Stomach smooth muscle (tissue), 2 donors: ENCODE data around the gene THRA.
"Not testable (repeated sequence)": the region's sequence is repeated elsewhere in the genome, so short reads cannot be mapped to it uniquely, and the experiment has no call there.

ENCODE experiments used
- H3K27ac ChIP-seq: one replicate; pipeline ENCODE4 v1.7.0; 2013; ENCODE audit warnings: mild to moderate bottlenecking, low read length, inconsistent platforms
- H3K27me3 ChIP-seq, 2 donors: one replicate each; pipeline ENCODE4 v1.7.0; 2013; ENCODE audit warnings: low read length in 2 of 2; ENCODE audit not compliant: insufficient read depth in 2 of 2, control insufficient read depth in 1 of 2
- H3K36me3 ChIP-seq, 2 donors: one replicate each; pipeline ENCODE4 v1.7.0; 2013; ENCODE audit warnings: low read length in 2 of 2; ENCODE audit not compliant: control insufficient read depth in 2 of 2, insufficient read depth in 2 of 2
- H3K4me1 ChIP-seq: one replicate; pipeline ENCODE4 v1.7.0; 2013; ENCODE audit warnings: low read length; ENCODE audit not compliant: control insufficient read depth, insufficient read depth
- H3K4me3 ChIP-seq, 2 donors: one replicate each; pipeline ENCODE4 v1.7.0; 2013; ENCODE audit warnings: low read length in 2 of 2
- H3K9ac ChIP-seq, 2 donors: one replicate each; pipeline ENCODE4 v1.7.0; 2013; ENCODE audit warnings: low read length in 2 of 2, mild to moderate bottlenecking in 1 of 2
- H3K9me3 ChIP-seq, 2 donors: one replicate each; pipeline ENCODE4 v1.7.0; 2013; ENCODE audit warnings: low read length in 2 of 2; ENCODE audit not compliant: control insufficient read depth in 2 of 2
- donor health status: healthy.
- donor health status: Pancreatic carcinoma.

The THRA gene

DNA sequence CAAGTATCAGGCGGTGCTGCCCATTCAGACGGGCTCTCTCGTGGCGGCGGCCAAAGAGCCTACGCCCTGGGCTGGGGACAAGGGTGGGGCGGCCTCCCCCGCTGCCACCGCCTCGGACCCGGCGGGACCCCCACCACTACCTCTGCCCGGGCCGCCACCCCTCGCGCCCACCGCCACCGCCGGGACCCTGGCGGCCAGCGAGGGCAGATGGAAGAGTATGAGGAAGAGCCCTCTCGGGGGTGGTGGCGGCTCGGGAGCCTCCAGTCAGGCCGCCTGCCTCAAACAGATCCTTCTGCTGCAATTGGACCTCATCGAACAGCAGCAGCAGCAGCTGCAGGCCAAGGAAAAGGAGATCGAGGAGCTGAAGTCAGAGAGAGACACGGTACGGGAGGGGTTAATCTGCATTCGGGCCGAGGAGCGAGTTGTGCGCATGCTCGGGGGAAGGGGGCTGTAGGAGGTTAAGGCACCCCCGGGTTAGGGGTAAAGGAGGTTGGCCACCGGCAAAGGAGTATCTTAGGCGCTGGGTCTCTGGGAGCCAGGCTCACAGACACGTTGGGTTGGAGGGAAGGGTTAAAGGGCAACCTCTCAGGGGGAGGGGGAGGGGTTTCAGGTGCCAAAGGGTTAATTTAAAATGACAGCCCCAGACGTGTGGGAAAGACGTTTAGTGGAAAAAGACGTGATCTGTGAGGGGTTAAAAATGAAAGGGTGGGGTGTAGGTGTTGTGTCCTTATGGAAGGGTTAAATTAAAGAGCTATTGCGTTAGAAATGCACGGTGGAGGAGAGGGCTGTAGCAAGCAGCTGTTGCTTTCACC is 60.4 kb downstream of the THRA start:
- H3K36me3 ChIP-seq: peaks cover 12% of the 10 kb centered on the region in 2 donors
- H3K27ac ChIP-seq: peak overlapping the region; percentile 85
- H3K4me1 ChIP-seq: peaks cover 27% of the 10 kb centered on the region
- H3K9me3 ChIP-seq: no peaks in the 10 kb centered on the region
- peak overlapping the region; percentile 84 to 86 for H3K9ac ChIP-seq
- H3K27me3 ChIP-seq: no peaks in the 10 kb centered on the region
- H3K4me3 ChIP-seq: peak overlapping the region; percentile 88 to 97

DNA sequence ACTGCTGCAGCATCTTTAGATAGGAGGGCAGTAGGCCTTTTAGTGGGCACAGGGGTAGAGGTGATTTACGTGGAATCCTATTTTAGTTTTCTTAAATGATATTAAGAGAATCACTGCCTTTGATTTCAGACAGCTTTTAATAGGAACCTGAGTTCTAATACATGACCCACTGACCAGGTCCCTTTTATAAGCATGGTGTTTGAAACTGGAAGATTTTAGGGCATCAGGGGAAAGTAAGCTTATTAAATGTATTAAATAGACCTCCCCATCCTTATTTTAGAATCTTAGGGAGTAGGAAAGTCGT is 61.0 kb downstream of the THRA start:
- H3K4me3 ChIP-seq: peak overlapping the region; percentile 88 to 97
- H3K9ac ChIP-seq: peak overlapping the region; percentile 84 to 86
- no peaks in the 10 kb centered on the region for H3K9me3 ChIP-seq
- H3K27me3 ChIP-seq: no peaks in the 10 kb centered on the region
- peaks cover 12% of the 10 kb centered on the region in 2 donors for H3K36me3 ChIP-seq
- peak overlapping the region; percentile 85 for H3K27ac ChIP-seq
- peaks cover 27% of the 10 kb centered on the region for H3K4me1 ChIP-seq

DNA sequence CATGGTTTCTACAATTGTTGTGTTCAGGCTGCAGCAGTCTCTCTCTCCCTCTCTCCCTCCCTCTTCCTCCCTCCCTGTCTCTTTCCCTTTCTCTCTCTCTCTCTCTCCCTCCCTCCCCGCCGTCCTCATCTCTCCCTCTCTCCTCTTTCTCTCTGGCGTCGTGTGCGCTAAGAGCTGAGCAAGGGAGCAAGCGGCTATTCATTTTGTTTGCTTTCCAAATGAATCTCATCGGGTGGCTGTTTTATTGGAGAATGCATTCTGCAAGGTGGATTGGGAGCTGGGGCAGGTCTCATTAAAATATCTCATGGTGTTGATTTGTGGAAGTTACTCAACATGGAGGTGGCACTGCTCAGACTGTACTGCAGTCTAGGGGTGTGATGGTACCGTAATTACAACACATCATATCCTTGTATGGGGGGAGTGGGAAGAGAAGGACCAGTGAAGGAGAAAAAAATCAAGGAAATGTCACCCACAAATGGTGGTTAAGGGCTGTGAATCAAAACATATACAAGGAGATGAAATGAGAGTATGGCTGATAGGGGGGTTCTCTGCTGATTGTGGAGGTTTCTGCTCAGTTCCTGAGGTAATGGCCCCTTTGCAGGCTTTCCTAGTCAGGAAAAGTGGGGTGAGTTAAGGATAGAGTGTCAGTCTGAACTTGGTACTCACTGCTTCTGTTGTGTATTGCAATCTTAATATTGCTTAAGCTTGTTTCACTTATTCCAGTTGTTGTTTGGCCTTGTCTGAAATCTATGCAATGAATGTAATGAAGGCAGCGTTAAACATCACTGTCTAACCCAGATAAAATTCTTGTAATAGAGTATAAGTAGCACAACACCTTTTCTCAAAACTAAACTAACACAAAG is 61.7 kb downstream of the THRA start:
- H3K36me3 ChIP-seq: peaks cover 16 to 19% of the 10 kb centered on the region in 2 donors
- H3K9me3 ChIP-seq: no peaks in the 10 kb centered on the region
- H3K4me1 ChIP-seq: peaks cover 27% of the 10 kb centered on the region
- H3K9ac ChIP-seq: peak overlapping the region; percentile 84 to 86
- peak overlapping the region; percentile 85 for H3K27ac ChIP-seq
- peak overlapping the region; percentile 88 to 97 for H3K4me3 ChIP-seq
- no peaks in the 10 kb centered on the region for H3K27me3 ChIP-seq

DNA sequence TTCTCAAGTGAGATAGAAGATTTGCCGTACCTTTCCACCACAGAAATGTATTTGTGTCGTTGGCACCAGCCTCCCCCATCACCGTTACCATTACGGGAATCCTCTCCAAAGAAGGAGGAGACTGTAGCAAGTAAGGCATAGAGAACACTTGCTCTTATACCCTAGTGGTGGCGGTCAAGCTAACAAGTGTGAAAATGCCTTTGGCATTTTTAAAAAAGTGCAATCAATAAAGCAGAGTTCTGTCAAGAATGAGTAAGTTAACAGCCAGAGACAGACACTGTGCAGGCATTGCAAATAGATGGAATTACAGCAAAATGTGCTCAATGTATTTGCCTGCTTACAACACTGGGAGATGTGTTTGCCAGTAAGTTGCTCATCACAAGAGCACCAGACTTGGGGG is 66.7 kb downstream of the THRA start:
- H3K4me1 ChIP-seq: peaks cover 9% of the 10 kb centered on the region
- no peak overlapping the region for H3K9ac ChIP-seq
- no peaks in the 10 kb centered on the region for H3K27me3 ChIP-seq
- no peak overlapping the region for H3K27ac ChIP-seq
- H3K36me3 ChIP-seq: peaks cover 51 to 54% of the 10 kb centered on the region in 2 donors
- H3K4me3 ChIP-seq: no peak overlapping the region
- H3K9me3 ChIP-seq: no peaks in the 10 kb centered on the region

- no peak overlapping the region for H3K27ac ChIP-seq
- H3K36me3 ChIP-seq: peaks cover 61 to 63% of the 10 kb centered on the region in 2 donors
- H3K4me1 ChIP-seq: peaks cover 2% of the 10 kb centered on the region
- no peaks in the 10 kb centered on the region for H3K27me3 ChIP-seq
- H3K4me3 ChIP-seq: no peak overlapping the region
- no peaks in the 10 kb centered on the region for H3K9me3 ChIP-seq
- H3K9ac ChIP-seq: peak overlapping the region in 1 of 2 donors; percentile 42
Observed at GRCh38 chr17:40130352-40131042, 67.7 kb downstream of the THRA start.

DNA sequence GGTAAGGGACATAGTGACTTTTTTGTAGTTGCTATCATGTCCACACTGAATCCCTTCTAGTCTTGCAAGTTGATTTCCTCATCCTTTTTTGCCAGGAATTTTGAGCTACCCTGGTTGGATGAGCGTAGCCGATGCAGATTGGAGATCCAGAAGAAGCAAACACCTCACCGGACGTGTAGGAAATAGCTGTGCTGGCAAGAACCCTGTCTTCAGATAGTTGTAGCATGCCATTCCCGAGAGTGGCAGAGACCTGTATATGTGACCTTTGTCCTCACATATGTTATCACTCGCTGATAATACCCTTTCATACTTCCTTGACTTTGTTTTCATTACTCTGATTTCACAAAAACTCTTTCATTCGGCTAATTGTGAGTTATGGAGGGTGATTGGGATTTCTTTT is 71.4 kb downstream of the THRA start:
- no peak overlapping the region for H3K27ac ChIP-seq
- H3K9ac ChIP-seq: peak overlapping the region in 1 of 2 donors; percentile 29
- H3K4me3 ChIP-seq: no peak overlapping the region

DNA sequence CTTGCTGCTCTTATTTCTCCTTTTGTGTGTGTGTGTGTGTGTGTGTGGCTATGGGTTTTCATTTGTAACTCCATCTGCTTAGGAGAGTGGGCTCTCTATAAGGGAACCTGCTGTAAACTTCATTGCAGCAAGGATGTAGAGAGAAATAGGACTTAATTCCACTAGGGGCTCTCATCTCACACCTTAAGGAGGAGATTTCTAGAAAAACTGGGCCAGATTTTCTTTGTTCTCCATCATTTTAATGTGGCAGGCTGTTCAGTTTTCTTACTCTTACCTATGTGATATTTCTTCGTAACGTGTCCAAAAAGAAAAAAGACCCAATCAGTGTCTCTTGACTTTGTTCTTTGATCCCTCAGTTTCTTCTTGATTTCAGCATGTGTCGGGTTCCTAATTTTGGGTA is 73.1 kb downstream of the THRA start:
- Histone ChIP-seq H3K4me1 (peaks cover 12% of the 10 kb centered on the region), H3K27me3 (no peaks in the 10 kb centered on the region), H3K4me3 (no peak overlapping the region), H3K36me3 (peaks cover 41 to 44% of the 10 kb centered on the region in 2 donors), H3K27ac (no peak overlapping the region), H3K9ac (no peak overlapping the region), H3K9me3 (no peaks in the 10 kb centered on the region)

More for the DNA sequence above, 71.4 kb downstream of the THRA start:
- Histone ChIP-seq H3K36me3 (peaks cover 50 to 58% of the 10 kb centered on the region in 2 donors), H3K27me3 (no peaks in the 10 kb centered on the region), H3K4me1 (peaks cover 5% of the 10 kb centered on the region), H3K9me3 (no peaks in the 10 kb centered on the region)

- no peaks in the 10 kb centered on the region for H3K9me3 ChIP-seq
- H3K4me3 ChIP-seq: peak overlapping the region; percentile 80 to 88
- peak overlapping the region; percentile 99 for H3K27ac ChIP-seq
- H3K27me3 ChIP-seq: no peaks in the 10 kb centered on the region
- H3K36me3 ChIP-seq: peaks cover 18 to 19% of the 10 kb centered on the region in 2 donors
- H3K4me1 ChIP-seq: peaks cover 16% of the 10 kb centered on the region
- peak overlapping the region; percentile 85 to 97 for H3K9ac ChIP-seq
Observed at GRCh38 chr17:40139566-40140058, 76.8 kb downstream of the THRA start.

- peaks cover 9 to 11% of the 10 kb centered on the region in 2 donors for H3K36me3 ChIP-seq
- not testable (repeated sequence) for H3K4me3 ChIP-seq, H3K9me3 ChIP-seq, H3K27me3 ChIP-seq, H3K27ac ChIP-seq, H3K9ac ChIP-seq
- H3K4me1 ChIP-seq: peaks cover 19% of the 10 kb centered on the region
Observed at GRCh38 chr17:40143166-40143565, 80.4 kb downstream of the THRA start.
